MM.1S (cell line): Measurements from ENCODE around the gene UTP11.

Experiments used
- CTCF ChIP-seq: fragments of 300-600 bp; sonication (generic); IDR thresholded peaks from 2 replicates; pipeline ENCODE4 v1.5.1; 2016; ENCODE audit warnings: antibody characterized with exemption, low read length, mixed read lengths
- EZH2 ChIP-seq: fragments of 300-600 bp; sonication (generic); optimal IDR thresholded peaks from 2 replicates; pipeline ENCODE3; 2017; ENCODE audit warnings: low read depth, mild to moderate bottlenecking, antibody characterized with exemption, low read length, mixed read lengths

- TF ChIP-seq CTCF (no peak), EZH2 (no peak)
Measured at GRCh38 chr1:38009088-38009840, 3.3 kb upstream of the UTP11 start.
